GM18517 (cell line): ENCODE measurements around the gene CRHR2.

ENCODE experiments used
- ATAC-seq: cut with Tn5 transposase; IDR thresholded peaks from one replicate; pipeline ENCODE4 v1.9.1; 2021; ENCODE audit warnings: mild to moderate bottlenecking, moderate library complexity; ENCODE audit not compliant: unreplicated experiment

Gene CRHR2

GRCh38 chr7:30707391-30708357, 25.4 kb upstream of the CRHR2 start:
- ATAC-seq, result no peak

DNA sequence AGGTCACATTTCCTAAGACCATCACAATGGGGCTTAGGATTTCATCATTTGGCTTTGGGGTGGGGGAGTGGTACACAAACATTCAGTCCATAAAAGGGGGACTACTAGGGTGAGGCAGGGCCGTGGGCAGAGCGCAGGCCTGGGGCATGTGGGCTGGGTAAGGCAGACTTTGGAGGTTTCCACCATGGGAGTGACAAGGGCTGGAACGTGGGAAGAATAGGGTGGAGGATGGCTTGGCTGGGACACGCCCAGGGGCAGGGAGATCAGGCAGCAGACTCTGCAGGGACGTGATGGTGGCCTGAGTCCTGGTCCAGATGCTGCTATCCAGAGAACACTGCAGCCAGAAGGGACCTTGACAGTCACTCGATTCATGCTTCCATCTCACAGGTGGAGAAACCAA, 24.7 kb upstream of the CRHR2 start:
- no peak for ATAC-seq

GRCh38 chr7:30706316-30706715, 24.1 kb upstream of the CRHR2 start:
- ATAC-seq, result no peak

GRCh38 chr7:30705596-30705995, 23.3 kb upstream of the CRHR2 start:
- no peak for ATAC-seq

DNA sequence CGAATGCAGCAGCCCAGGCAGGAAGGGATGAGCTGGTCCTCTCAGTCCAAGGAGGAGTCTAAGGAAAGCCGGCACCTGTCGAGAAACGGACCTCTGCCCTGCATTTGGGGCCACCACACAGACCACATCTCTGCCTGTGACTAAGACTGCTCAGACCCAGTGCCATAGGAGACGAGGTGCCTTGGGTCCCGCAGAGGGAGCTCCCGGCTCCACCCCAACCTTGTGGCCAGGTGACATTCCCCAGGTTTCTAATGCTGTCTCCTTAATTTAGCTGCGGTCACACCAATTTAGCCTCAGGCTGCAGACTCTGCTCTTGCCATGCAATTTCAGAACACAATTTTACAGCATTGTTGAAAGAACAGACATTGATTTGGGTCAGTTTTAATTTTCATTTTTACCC, 22.8 kb upstream of the CRHR2 start:
- no peak for ATAC-seq

GRCh38 chr7:30703756-30704155, 21.5 kb upstream of the CRHR2 start:
- ATAC-seq, result no peak

DNA sequence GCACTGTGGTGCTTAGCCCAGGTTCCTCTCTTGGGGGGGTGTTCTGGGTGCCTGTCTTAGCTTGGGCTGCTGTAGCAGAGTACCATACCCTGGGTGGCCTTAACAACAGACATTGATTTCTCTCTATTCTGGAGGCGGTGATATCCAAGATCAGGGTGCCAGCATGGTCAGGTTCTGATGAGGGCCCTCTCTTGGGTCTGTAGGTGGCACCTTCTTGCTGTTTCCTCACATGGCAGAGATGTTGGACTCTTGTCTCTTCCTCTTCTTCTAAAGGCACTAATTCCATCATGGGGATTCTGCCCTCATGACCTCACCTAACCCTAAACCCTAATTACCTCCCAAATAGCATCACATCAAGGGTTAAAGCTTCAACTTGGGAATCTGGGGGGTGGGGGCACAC, 19.9 kb upstream of the CRHR2 start:
- no peak for ATAC-seq

GRCh38 chr7:30700941-30701340, 18.7 kb upstream of the CRHR2 start:
- ATAC-seq, result no peak

DNA sequence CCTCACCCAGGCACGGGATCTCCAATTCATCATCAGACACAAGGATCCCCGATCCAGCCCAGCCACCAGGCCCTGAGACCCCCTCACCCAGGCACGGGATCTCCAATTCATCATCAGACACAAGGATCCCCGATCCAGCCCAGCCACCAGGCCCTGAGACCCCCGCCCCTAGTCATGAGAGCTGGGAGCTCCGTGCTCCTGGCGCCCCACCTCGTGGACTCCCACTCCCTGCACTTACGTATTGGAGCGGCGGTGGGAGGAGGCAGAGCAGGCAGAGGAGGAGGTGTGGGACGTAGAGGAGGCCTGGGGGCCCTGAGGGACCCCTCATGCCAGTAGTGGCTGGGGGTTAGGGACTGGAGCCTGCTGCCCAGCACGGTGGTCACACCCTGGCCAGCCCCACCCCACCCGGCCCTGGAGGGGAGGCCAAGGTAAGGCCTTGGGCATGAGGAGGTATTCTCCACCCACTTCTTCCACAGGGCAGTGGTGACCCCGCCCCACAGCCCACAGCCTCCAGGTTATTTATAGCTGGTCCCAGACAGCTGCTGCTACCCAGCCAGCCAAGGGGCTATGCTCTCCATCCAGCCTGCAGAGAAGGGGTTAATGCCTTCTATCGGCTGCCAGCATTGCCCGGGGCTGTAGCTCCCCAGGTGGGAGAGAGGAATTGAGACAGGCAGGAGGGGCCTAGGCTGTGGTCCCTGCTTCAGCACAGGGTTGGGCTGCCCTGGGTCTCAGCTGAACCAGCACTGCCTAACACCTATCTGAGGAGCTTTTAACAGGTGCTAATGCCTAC, 17.6 kb upstream of the CRHR2 start:
- no peak for ATAC-seq

GRCh38 chr7:30698481-30698880, 16.2 kb upstream of the CRHR2 start:
- ATAC-seq, result no peak

DNA sequence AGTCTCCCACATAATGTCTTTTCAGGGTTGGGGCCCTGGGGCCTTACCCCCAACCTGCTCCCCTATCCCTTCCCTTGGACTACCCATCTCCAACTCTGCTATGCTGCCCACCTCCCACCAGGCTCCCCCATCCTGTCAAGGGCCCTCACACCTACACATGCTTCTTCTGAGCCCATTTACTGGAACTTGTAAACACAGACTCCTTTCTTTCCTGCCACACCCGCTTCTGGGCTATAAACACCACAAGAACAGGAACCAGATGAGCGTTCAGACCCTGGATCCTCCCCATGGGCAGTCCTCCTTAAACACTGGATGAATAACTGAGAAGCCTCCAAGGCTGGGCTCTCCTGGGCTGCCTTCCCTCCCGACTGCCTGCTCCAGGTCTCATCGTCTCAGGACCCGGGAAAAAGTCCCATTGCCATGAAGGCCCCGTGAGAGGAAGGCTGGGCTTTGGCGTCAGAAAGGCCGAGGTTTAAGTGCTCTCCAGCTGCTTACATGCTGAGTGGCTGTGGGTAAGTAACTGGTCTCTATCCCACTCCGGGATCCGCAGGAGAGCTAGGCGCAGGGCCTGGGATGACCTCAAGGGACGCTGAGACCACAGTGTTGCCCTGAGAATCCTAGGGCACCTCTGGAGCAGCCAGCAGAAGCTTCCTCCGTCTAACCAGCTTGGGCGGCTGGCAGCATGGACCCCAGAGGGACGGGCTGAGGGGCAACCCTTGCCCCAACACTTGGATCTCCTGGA, 15.6 kb upstream of the CRHR2 start:
- ATAC-seq, result no peak

DNA sequence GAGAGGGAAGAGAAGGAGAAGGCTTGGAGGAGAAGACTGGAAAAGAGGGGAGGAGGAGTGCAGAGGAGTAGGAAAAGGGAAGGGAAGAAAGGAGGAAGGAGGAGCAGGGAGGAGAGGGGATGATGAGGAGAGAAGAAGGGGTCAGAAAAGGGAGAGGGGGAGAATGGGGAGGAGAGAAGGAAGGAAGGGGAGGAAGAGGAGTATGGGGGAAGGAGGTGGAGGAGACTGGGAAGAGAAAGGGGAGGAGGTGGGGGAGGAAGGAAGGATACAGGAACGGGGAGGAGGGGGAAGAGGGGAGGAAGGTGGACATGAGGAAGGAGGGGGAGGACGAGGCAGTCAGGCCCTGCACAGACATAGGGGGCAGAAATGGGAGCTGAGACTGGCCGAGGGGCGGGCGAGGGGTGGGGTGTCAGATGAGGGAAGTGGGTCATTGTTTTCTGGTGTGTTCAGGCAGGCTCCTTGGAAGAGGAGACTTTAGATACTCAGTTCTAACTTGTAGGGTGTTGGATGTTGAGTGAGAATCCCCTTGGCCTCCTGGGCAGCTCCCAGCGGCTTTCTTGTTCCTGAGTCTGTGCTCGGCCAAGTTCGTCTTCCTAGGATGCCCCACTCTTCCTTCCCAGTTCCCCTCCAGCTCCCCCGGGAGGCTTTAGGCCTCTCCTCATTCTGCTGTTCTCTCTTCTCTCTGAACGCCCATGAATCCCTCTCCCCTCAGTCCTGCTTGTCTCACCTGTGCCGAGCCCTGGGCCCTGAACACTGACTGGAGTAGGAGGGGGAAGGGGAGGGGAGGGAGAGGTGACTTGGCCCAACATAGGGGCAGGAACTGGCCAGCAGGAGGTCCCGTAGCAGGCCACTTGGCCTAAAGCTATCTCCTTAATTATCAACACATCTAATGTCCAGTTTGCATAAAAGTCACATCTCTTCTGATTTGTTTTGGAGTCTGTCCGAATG, 12.8 kb upstream of the CRHR2 start:
- ATAC-seq, result no peak

DNA sequence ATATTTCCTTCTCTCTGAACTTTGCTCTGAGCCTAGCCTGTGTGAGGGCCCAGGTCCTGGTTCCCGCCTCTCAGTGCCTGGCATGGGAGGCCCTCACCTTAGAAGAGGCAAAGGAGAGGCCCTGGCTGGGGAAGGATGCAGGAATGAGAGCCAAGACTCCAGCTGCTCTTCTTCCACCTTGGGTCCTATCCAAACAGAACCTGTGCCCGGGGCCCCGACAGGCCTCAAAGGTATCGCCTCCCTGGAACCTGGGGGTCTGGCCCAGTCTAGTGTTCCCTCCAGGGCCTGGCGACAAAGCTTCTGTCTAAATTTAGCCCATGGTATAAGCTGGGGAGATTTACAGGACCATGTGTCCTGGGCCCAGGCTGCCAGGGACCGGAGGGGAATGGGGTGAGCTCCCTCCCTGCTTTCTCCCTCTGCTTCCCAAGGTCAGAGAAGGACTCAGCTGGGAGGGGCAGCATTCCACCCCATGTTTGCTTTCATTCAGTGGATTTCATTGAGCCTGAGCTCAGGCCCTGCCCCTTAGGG, 12.0 kb upstream of the CRHR2 start:
- no peak for ATAC-seq

GRCh38 chr7:30692882-30693281, 10.6 kb upstream of the CRHR2 start:
- ATAC-seq, result no peak

GRCh38 chr7:30692438-30692837, 10.2 kb upstream of the CRHR2 start:
- ATAC-seq, result no peak

- ATAC-seq, result no peak
These were observed 7.8 kb upstream of the CRHR2 start for GRCh38 chr7:30690011-30690410.

GRCh38 chr7:30688718-30689221, 6.5 kb upstream of the CRHR2 start:
- no peak for ATAC-seq

DNA sequence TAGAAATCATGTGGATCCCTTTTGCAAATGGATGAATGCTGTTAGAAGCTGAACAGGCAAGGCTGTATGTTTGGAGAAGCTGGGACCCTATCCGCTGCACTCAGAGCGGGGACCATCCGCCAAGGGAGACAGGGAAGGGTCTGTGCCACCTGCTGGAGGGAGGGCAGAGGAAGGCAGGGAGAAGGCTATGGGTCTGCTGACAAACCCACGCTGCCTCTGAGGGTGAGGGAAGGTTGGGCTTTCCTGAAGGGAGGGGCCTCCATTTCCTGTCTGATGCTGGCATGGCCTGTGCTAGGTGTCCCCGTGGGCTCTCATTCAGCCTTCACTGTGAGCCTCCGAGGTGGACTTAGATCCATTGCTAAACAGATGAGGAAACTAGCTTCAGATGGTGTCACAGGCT, 5.3 kb upstream of the CRHR2 start:
- no peak for ATAC-seq

DNA sequence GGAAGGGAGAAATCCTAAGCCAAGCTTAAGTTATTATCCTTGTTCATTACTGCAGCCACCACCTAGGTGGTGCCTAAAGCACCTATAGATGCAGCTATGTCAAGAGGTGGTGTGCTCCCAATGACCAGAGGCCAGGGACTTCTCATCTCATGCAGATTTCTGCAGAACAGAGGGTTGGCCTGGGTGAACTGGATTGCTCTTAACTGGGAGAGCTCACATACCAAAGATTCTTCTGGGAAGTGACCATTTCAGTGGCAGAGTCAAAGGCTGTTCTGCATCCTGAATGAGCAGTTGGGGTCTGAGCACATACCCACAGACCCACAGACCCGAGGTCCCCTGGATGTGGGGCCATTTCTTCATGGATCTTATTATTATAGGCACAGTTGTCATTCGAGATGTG, 2.1 kb upstream of the CRHR2 start:
- ATAC-seq, result no peak

GRCh38 chr7:30683816-30684215, 1.6 kb upstream of the CRHR2 start:
- ATAC-seq, result no peak
